ENCODE data around the gene INMT. TPM values are rescaled to one million over a fixed set of nuclear protein-coding genes. Genes with fewer than 3 reads are reported as not detected.

The INMT gene
- polyA plus RNA-seq, 1 donor (not counting 4 experiments of a cell fraction or from before 2014, with no cell fraction given): not detected

GRCh38 chr7:30745261-30745941 is 6.5 kb upstream of the INMT start:
- TF ChIP-seq EZH2 (IDR thresholded peaks at IDR 0.05; ENCODE audit: low read length) (no peak), CTCF (optimal IDR thresholded peaks at IDR 0.05 in 1 of 3, IDR thresholded peaks at IDR 0.05 in 1 of 3, conservative IDR thresholded peaks at IDR 0.05 in 1 of 3; ENCODE audit: extremely low read depth in 1 of 3, insufficient read depth in 2 of 3, low read length in 3 of 3) (no peak)
- H3K4me2 ChIP-seq (ENCODE audit: control insufficient read depth, extremely low read depth, insufficient read depth, low read depth, low read length): no peak overlapping the region
- no peak overlapping the region for H3K9ac ChIP-seq (ENCODE audit: control insufficient read depth, extremely low read depth, insufficient read depth, low read length)
- H3K9me3 ChIP-seq (ENCODE audit: control insufficient read depth, low read depth, low read length): no peaks in the 10 kb centered on the region
- no peak overlapping the region for H2AFZ ChIP-seq (ENCODE audit: control insufficient read depth, low read length)
- H3K27ac ChIP-seq (ENCODE audit: control insufficient read depth, insufficient read depth, low read length): no peak overlapping the region
- no peak overlapping the region for H3K4me3 ChIP-seq (ENCODE audit: control insufficient read depth in 2 of 3, extremely low read depth in 1 of 3, insufficient read depth in 2 of 3, low read depth in 1 of 3, low read length in 3 of 3)
- H3K79me2 ChIP-seq (ENCODE audit: control insufficient read depth, insufficient read depth, low read length): no peaks in the 10 kb centered on the region
- no peak for DNase-seq (ENCODE audit: low read depth, low spot score)
- no peak for FAIRE-seq
- H4K20me1 ChIP-seq (ENCODE audit: control insufficient read depth, extremely low read depth, insufficient read depth, low read length): no peaks in the 10 kb centered on the region
- H3K36me3 ChIP-seq (ENCODE audit: control insufficient read depth in 2 of 2, extremely low read depth in 1 of 2, insufficient read depth in 2 of 2, low read length in 2 of 2): no peaks in the 10 kb centered on the region
- dilution Hi-C loops (cut with MboI; ENCODE audit: extremely low pct_ligation_motif_present, low sequenced_read_pairs): loop anchor here (25.0 kb wide), 1 partner anchor 108 kb away; no protein-coding TSS in a partner anchor
- H3K27me3 ChIP-seq (ENCODE audit: control insufficient read depth, extremely low read depth, insufficient read depth, low read length): peaks cover 4% of the 10 kb centered on the region
- no peaks in the 10 kb centered on the region for H3K9me1 ChIP-seq (ENCODE audit: control insufficient read depth, extremely low read depth, insufficient read depth, low read length)
- H3K4me1 ChIP-seq (ENCODE audit: control insufficient read depth, extremely low read depth, insufficient read depth, low read length): no peaks in the 10 kb centered on the region

GRCh38 chr7:30750010-30750409 is 1.9 kb upstream of the INMT start:
- no peak overlapping the region for H3K9ac ChIP-seq (ENCODE audit: control insufficient read depth, extremely low read depth, insufficient read depth, low read length)
- H3K9me3 ChIP-seq (ENCODE audit: control insufficient read depth, low read depth, low read length): no peaks in the 10 kb centered on the region
- no peak overlapping the region for H3K4me3 ChIP-seq (ENCODE audit: control insufficient read depth in 2 of 3, extremely low read depth in 1 of 3, insufficient read depth in 2 of 3, low read depth in 1 of 3, low read length in 3 of 3)
- dilution Hi-C loops (cut with MboI; ENCODE audit: extremely low pct_ligation_motif_present, low sequenced_read_pairs): no loop called here
- TF ChIP-seq EZH2 (IDR thresholded peaks at IDR 0.05; ENCODE audit: low read length) (no peak), CTCF (optimal IDR thresholded peaks at IDR 0.05 in 1 of 3, IDR thresholded peaks at IDR 0.05 in 1 of 3, conservative IDR thresholded peaks at IDR 0.05 in 1 of 3; ENCODE audit: extremely low read depth in 1 of 3, insufficient read depth in 2 of 3, low read length in 3 of 3) (no peak)
- no peaks in the 10 kb centered on the region for H4K20me1 ChIP-seq (ENCODE audit: control insufficient read depth, extremely low read depth, insufficient read depth, low read length)
- no peak overlapping the region for H3K4me2 ChIP-seq (ENCODE audit: control insufficient read depth, extremely low read depth, insufficient read depth, low read depth, low read length)
- FAIRE-seq (no peak), DNase-seq (ENCODE audit: low read depth, low spot score) (no peak)
- H3K36me3 ChIP-seq (ENCODE audit: control insufficient read depth in 2 of 2, extremely low read depth in 1 of 2, insufficient read depth in 2 of 2, low read length in 2 of 2): no peaks in the 10 kb centered on the region
- no peak overlapping the region for H3K27ac ChIP-seq (ENCODE audit: control insufficient read depth, insufficient read depth, low read length)
- H2AFZ ChIP-seq (ENCODE audit: control insufficient read depth, low read length): no peak overlapping the region
- H3K4me1 ChIP-seq (ENCODE audit: control insufficient read depth, extremely low read depth, insufficient read depth, low read length): no peaks in the 10 kb centered on the region
- no peaks in the 10 kb centered on the region for H3K79me2 ChIP-seq (ENCODE audit: control insufficient read depth, insufficient read depth, low read length)
- no peaks in the 10 kb centered on the region for H3K9me1 ChIP-seq (ENCODE audit: control insufficient read depth, extremely low read depth, insufficient read depth, low read length)
- no peaks in the 10 kb centered on the region for H3K27me3 ChIP-seq (ENCODE audit: control insufficient read depth, extremely low read depth, insufficient read depth, low read length)

Data from keratinocyte (primary cell).